HCT116 (cell line): Measurements from ENCODE around the gene CCDC85B.

Experiments
- CTCF ChIP-seq, 3 experiments: fragments of 200-600 bp in 1 of 3; sonication (generic) in 1 of 3; IDR thresholded peaks in 2 of 3; conservative IDR thresholded peaks in 1 of 3; 2 replicates each; pipeline ENCODE4 v1.5.1; 2012 to 2017; ENCODE audit warnings: low read depth in 2 of 3, low read length in 2 of 3, antibody characterized with exemption in 1 of 3, borderline replicate concordance in 1 of 3, control low read depth in 1 of 3, mild to moderate bottlenecking in 1 of 3, mixed read lengths in 1 of 3, mixed run types in 1 of 3, moderate library complexity in 1 of 3; ENCODE audit not compliant: insufficient read depth in 1 of 3
- EZH2 ChIP-seq: fragments of 200-600 bp; sonication (generic); IDR thresholded peaks from 2 replicates; pipeline ENCODE4 v1.6.1; 2017; ENCODE audit warnings: antibody characterized with exemption, mixed run types
- FOSL1 ChIP-seq: IDR thresholded peaks from 2 replicates; pipeline ENCODE4 v1.6.1; 2012; ENCODE audit warnings: low read depth
- POLR2A ChIP-seq: IDR thresholded peaks from 2 replicates; pipeline ENCODE4 v1.7.0; 2011; ENCODE audit warnings: borderline replicate concordance; ENCODE audit not compliant: insufficient read depth, insufficient read length; ENCODE audit errors: extremely low read depth
- POLR2AphosphoS5 ChIP-seq: IDR thresholded peaks from 2 replicates; pipeline ENCODE4 v1.6.1; 2011; ENCODE audit warnings: mild to moderate bottlenecking, low read depth, low read length, moderate library complexity
- REST ChIP-seq: IDR thresholded peaks from 2 replicates; pipeline ENCODE4 v1.6.1; 2012; ENCODE audit warnings: low read depth
- SP1 ChIP-seq: IDR thresholded peaks from 2 replicates; pipeline ENCODE4 v1.6.1; 2012; ENCODE audit warnings: low read depth
- YY1 ChIP-seq: IDR thresholded peaks from 2 replicates; pipeline ENCODE4 v1.6.1; 2011; ENCODE audit warnings: low read length, low read depth, moderate library complexity, mild to moderate bottlenecking; ENCODE audit not compliant: insufficient replicate concordance; ENCODE audit errors: extremely low read depth
- ZNF274 ChIP-seq: fragments of 200-500 bp; sonication (Bioruptor generic); IDR thresholded peaks from 2 replicates; pipeline ENCODE4 v1.6.1; 2014; ENCODE audit warnings: mild to moderate bottlenecking, low read depth, low read length, inconsistent platforms

- no peak for TF ChIP-seq CTCF (IDR thresholded peaks at IDR 0.05 in 2 of 3, conservative IDR thresholded peaks at IDR 0.05 in 1 of 3; ENCODE audit: borderline replicate concordance in 1 of 3, insufficient read depth in 1 of 3, low read depth in 2 of 3, low read length in 2 of 3)
- TF ChIP-seq POLR2A: no peak
- TF ChIP-seq REST: no peak
- TF ChIP-seq ZNF274: no peak
- TF ChIP-seq YY1: no peak
- no peak for TF ChIP-seq FOSL1
- TF ChIP-seq EZH2: no peak
- no peak for TF ChIP-seq POLR2AphosphoS5
- no peak for TF ChIP-seq SP1
Observed at GRCh38 chr11:65896034-65896999, 5.8 kb downstream of the CCDC85B start.
